B cell (primary cell): Measurements from ENCODE around the gene WDR1. TPM values are rescaled to one million over a fixed set of nuclear protein-coding genes. Genes with fewer than 3 reads are reported as not detected.

Experiments used
- ATAC-seq: fragments of 200-7000 bp; cut with Tn5 transposase; one replicate; pipeline ENCODE4 v1.10.0; 2021; ENCODE audit warnings: low read depth, mild to moderate bottlenecking, moderate number of reproducible peaks, moderate library complexity
- CTCF ChIA-PET: fragments of 350-600 bp; sonication (Branson Sonifier 250); formaldehyde crosslinking; loops from one replicate; lab custom pipeline; 2021; ENCODE audit warnings: antibody characterized with exemption, inconsistent platforms; lab: Charles Lee
- POLR2A ChIA-PET: fragments of 350-600 bp; sonication (Branson Sonifier 250); formaldehyde crosslinking; loops from one replicate; lab custom pipeline; 2021; ENCODE audit warnings: antibody characterized with exemption; lab: Charles Lee
- DNase-seq: peaks from one replicate; pipeline ENCODE4 v3.0.0; 2013
- H2AFZ ChIP-seq: 2 replicates; pipeline ENCODE4 v1.6.1; 2012; ENCODE audit warnings: mild to moderate bottlenecking, low read depth, low read length; ENCODE audit not compliant: insufficient read depth, poor library complexity, severe bottlenecking
- H3K27ac ChIP-seq, 2 donors: 1 replicate in 1 of 2; 2 replicates in 1 of 2; pipeline ENCODE4 v1.5.1; 2012 to 2013; ENCODE audit warnings: low read length in 2 of 2, mild to moderate bottlenecking in 2 of 2, moderate library complexity in 1 of 2
- H3K27me3 ChIP-seq, 4 experiments: fragments of 200-600 bp in 1 of 4; sonication (generic) in 1 of 4; replicated peaks in 1 of 4; 1 replicate in 2 of 4; 2 replicates in 2 of 4; pipeline versions ENCODE4 v1.6.1 to v1.7.0; 2013 to 2016; ENCODE audit warnings: low read length in 3 of 4, mild to moderate bottlenecking in 2 of 4, mixed read lengths in 1 of 4, moderate library complexity in 1 of 4; ENCODE audit not compliant: insufficient read depth in 4 of 4, control insufficient read depth in 3 of 4; ENCODE audit errors: control extremely low read depth in 1 of 4
- H3K36me3 ChIP-seq, 2 experiments: replicated peaks in 1 of 2; 1 replicate in 1 of 2; 2 replicates in 1 of 2; pipeline versions ENCODE4 v1.6.1 to v1.7.1; 2013; ENCODE audit warnings: low read length in 1 of 2; ENCODE audit not compliant: insufficient read depth in 2 of 2, control insufficient read depth in 1 of 2; ENCODE audit errors: control extremely low read depth in 1 of 2, extremely low read depth in 1 of 2
- H3K4me1 ChIP-seq, 2 donors: fragments of 200-600 bp in 1 of 2; sonication (generic) in 1 of 2; 1 replicate in 1 of 2; 2 replicates in 1 of 2; pipeline versions ENCODE4 v1.5.1 to v1.6.1; 2013 to 2017; ENCODE audit warnings: low read length in 2 of 2; ENCODE audit not compliant: control insufficient read depth in 2 of 2, insufficient read depth in 2 of 2
- H3K4me2 ChIP-seq: replicated peaks from 2 replicates; pipeline ENCODE3; 2012; ENCODE audit warnings: mild to moderate bottlenecking, low read depth, low read length; ENCODE audit not compliant: poor library complexity, severe bottlenecking
- H3K4me3 ChIP-seq, 5 experiments: fragments of 200-600 bp in 1 of 5; sonication (generic) in 1 of 5; 1 replicate in 3 of 5; 2 replicates in 2 of 5; pipeline versions ENCODE4 v1.5.1 to v1.7.0; 2011 to 2016; ENCODE audit warnings: low read length in 4 of 5, mild to moderate bottlenecking in 4 of 5, low read depth in 2 of 5, control low read depth in 1 of 5, moderate library complexity in 1 of 5; ENCODE audit not compliant: insufficient read depth in 1 of 5; ENCODE audit errors: control extremely low read depth in 1 of 5, extremely low read depth in 1 of 5
- H3K79me2 ChIP-seq: fragments of 200-600 bp; sonication (generic); one replicate; pipeline ENCODE4 v1.6.0; 2016; ENCODE audit warnings: low read length; ENCODE audit not compliant: control insufficient read depth, insufficient read depth
- H3K9ac ChIP-seq: fragments of 200-600 bp; sonication (generic); 2 replicates; pipeline ENCODE4 v1.6.1; 2017; ENCODE audit warnings: mild to moderate bottlenecking, low read length, moderate library complexity
- H3K9me3 ChIP-seq, 3 donors: one replicate each; pipeline versions ENCODE4 v1.6.1 to v1.7.1; 2013; ENCODE audit warnings: low read length in 2 of 3; ENCODE audit not compliant: control insufficient read depth in 2 of 3, insufficient read depth in 1 of 3; ENCODE audit errors: control extremely low read depth in 1 of 3
- H4K20me1 ChIP-seq: 2 replicates; pipeline ENCODE4 v1.6.0; 2012; ENCODE audit warnings: mild to moderate bottlenecking, low read length; ENCODE audit not compliant: insufficient read depth, control insufficient read depth, poor library complexity, severe bottlenecking
- H3K27ac Mint-ChIP-seq: one replicate; pipeline ENCODE4 v1.8.0; 2021; ENCODE audit warnings: mixed read lengths
- H3K27me3 Mint-ChIP-seq: one replicate; pipeline ENCODE4 v1.8.0; 2021; ENCODE audit warnings: mixed read lengths
- H3K4me1 Mint-ChIP-seq: one replicate; pipeline ENCODE4 v1.8.0; 2021; ENCODE audit warnings: mixed read lengths
- H3K4me3 Mint-ChIP-seq: one replicate; pipeline ENCODE4 v1.8.0; 2021; ENCODE audit warnings: mixed read lengths
- H3K9me3 Mint-ChIP-seq: one replicate; pipeline ENCODE4 v1.8.0; 2022; ENCODE audit warnings: mixed read lengths; ENCODE audit not compliant: insufficient read depth
- EZH2 ChIP-seq: IDR thresholded peaks from 2 replicates; pipeline ENCODE4 v1.6.1; 2012; ENCODE audit warnings: borderline replicate concordance, low read depth, mild to moderate bottlenecking, moderate library complexity, low read length; ENCODE audit not compliant: insufficient read depth, poor library complexity, severe bottlenecking
- WGBS: methylation state at CpG from one replicate; pipeline ENCODE4 v1.1.5; 2013; ENCODE audit warnings: missing lambda C conversion rate; ENCODE audit not compliant: insufficient coverage; 5-methylcytosine and 5-hydroxymethylcytosine counted together
- intact Hi-C: fragments of 100-400 bp; cut with micrococcal nuclease; formaldehyde crosslinking; loops from one replicate; pipeline ENCODE4 v1.10.0; 2022
- polyA plus RNA-seq: library from polyadenylated mRNA; depleted of rRNA; stranded (reverse); fragments of >200 nt; gene quantifications from 2 replicates; pipeline ENCODE4 v1.2.3, GENCODE V29; 2012
- total RNA-seq, 2 donors: library from RNA; stranded (reverse); fragments of 120-200 nt in 1 of 2; gene quantifications; 1 replicate in 1 of 2; 2 replicates in 1 of 2; pipeline versions ENCODE4 v1.2.3 to v1.2.4, GENCODE V29; 2013 to 2022
- TF ChIP-seq, protein P1 (sequence below): fragments of 200-600 bp; IDR thresholded peaks from one replicate; pipeline ENCODE4 v1.8.0; 2022; ENCODE audit warnings: antibody characterized with exemption, mild to moderate bottlenecking

The WDR1 gene
- total and polyA plus RNA-seq, 2 donors (not counting 1 experiment from before 2014, with no cell fraction given), result 134 to 217 TPM

DNA sequence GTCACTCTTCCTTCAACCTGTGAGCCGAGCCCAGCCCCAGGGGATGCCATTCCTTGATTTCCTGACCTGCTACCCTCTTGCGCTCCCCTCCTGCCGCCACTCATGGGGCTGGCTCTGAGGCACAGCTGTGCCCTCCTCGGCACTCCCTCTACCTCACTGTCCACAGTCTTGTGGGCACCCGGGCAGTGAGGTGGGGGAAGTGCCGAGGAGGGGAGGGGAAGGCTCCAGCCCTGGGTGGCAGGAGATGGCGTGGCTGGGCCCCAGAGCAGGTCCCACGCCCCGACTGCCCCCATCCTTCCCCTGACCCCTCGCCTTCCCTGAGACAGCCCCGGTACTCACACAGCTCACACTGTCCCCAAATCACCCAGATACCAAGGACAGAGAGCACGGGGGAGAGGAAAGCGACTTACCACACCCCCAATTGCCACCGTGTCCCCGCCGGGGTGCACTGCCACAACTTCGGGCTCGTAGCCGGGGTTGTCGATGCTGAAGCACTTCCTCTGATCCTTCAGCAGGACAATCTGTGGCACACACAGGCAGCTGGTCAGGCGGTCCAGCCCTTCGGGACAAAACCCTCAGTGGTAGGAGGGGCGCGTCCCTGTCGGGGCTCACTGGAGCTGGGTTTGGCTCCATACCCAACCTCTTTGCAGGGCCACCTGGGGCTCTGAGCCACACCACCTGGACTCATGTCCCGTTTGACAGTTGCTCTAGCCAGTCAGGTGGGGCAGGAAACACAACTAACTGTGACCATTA is 37.9 kb downstream of the WDR1 start:
- Histone ChIP-seq H2AFZ (no peak overlapping the region), H3K4me3 (no peak overlapping the region), H3K27ac (no peak overlapping the region), H3K36me3 (peaks cover 0 to 99% of the 10 kb centered on the region in 2 experiments), H3K9ac (no peak overlapping the region), H3K4me1 (no peaks in the 10 kb centered on the region), H3K9me3 (no peaks in the 10 kb centered on the region), H3K79me2 (peaks cover 5% of the 10 kb centered on the region), H3K27me3 (no peaks in the 10 kb centered on the region), H4K20me1 (peaks cover 45% of the 10 kb centered on the region), H3K4me2 (no peak overlapping the region)
- 93% methylated on average over 18 of the region's 26 CpGs for WGBS
- intact Hi-C loops, result no loop called here
- POLR2A ChIA-PET, result no interaction called here
- Mint-ChIP-seq H3K9me3 (no peaks in the 10 kb centered on the region), H3K27me3 (no peaks in the 10 kb centered on the region), H3K4me1 (no peaks in the 10 kb centered on the region), H3K27ac (peak overlapping the region; percentile 41), H3K4me3 (no peak overlapping the region)
- DNase-seq, result no peak
- CTCF ChIA-PET, result no interaction called here
- TF ChIP-seq, protein P1, sequence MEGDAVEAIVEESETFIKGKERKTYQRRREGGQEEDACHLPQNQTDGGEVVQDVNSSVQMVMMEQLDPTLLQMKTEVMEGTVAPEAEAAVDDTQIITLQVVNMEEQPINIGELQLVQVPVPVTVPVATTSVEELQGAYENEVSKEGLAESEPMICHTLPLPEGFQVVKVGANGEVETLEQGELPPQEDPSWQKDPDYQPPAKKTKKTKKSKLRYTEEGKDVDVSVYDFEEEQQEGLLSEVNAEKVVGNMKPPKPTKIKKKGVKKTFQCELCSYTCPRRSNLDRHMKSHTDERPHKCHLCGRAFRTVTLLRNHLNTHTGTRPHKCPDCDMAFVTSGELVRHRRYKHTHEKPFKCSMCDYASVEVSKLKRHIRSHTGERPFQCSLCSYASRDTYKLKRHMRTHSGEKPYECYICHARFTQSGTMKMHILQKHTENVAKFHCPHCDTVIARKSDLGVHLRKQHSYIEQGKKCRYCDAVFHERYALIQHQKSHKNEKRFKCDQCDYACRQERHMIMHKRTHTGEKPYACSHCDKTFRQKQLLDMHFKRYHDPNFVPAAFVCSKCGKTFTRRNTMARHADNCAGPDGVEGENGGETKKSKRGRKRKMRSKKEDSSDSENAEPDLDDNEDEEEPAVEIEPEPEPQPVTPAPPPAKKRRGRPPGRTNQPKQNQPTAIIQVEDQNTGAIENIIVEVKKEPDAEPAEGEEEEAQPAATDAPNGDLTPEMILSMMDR, result no peak
- no peak for TF ChIP-seq EZH2
- no peak for ATAC-seq

DNA sequence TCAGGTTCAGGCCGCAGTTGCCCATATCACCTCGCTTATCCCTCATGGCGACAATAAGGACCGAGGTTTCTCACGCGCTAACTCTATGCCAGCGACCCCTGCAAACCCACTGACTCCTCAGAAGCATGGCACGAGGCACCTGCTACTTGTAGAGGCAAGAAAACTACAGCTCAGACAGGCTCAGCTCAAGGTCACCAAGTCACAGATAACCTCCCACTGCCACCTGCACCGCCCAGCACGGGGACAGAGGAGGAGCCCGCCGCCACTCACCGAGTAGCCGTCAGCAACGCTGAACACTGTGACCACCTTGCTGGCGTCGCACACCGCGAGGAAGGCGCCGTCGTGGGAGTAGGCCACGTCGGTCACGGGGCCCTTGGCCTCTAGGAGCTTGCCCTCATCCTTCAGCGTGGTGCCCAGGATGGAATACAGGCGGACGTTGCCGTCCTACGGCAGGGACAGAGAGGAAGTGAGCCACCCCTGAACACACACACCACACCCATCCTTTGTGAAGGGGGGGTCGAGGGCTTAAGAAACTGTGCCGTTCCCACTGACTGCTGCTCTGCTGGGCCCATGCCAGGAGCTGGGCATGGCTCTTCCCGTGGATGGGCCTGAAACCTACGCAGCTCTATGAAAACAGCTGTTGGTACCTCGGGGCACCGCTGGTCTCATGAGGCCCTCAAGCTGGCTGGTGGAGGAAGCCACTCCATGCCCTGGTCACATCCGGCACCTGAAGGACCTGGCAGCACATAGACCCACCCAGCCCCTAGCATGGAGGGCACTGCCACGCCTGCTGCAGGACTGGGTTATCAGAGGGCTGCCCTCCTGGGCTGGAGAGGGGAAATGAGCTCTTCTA is 38.9 kb downstream of the WDR1 start:
- no peak for DNase-seq
- no peak overlapping the region for H3K4me3 Mint-ChIP-seq
- no peak overlapping the region for H3K27ac ChIP-seq

More for the DNA sequence above, 38.9 kb downstream of the WDR1 start:
- no peak for ATAC-seq
- Mint-ChIP-seq H3K27ac (peak overlapping the region; percentile 41), H3K27me3 (no peaks in the 10 kb centered on the region), H3K4me1 (no peaks in the 10 kb centered on the region), H3K9me3 (no peaks in the 10 kb centered on the region)
- POLR2A ChIA-PET, result no interaction called here
- H3K4me2 ChIP-seq, result no peak overlapping the region
- no peak overlapping the region for H3K9ac ChIP-seq
- H3K36me3 ChIP-seq, result peaks cover 0 to 93% of the 10 kb centered on the region in 2 experiments
- H3K4me1 ChIP-seq, result no peaks in the 10 kb centered on the region
- TF ChIP-seq EZH2, result no peak
- TF ChIP-seq, protein P1, result no peak
- intact Hi-C loops, result no loop called here
- CTCF ChIA-PET, result no interaction called here
- H3K79me2 ChIP-seq, result no peaks in the 10 kb centered on the region
- no peak overlapping the region for H2AFZ ChIP-seq
- peaks cover 39% of the 10 kb centered on the region for H4K20me1 ChIP-seq
- H3K27me3 ChIP-seq, result no peaks in the 10 kb centered on the region
- no peaks in the 10 kb centered on the region for H3K9me3 ChIP-seq
- no peak overlapping the region for H3K4me3 ChIP-seq
- 95% methylated on average over 29 of the region's 38 CpGs for WGBS
